T follicular helper cell (primary cell): ENCODE results near the gene TBCC.
A peak's percentile ranks its signal among the peaks of the same experiment; 100 is the strongest.
"Not testable (repeated sequence)": the region's sequence is repeated elsewhere in the genome, so short reads cannot be mapped to it uniquely, and the experiment has no call there.

Experiments used
- DNase-seq: peaks from one replicate; pipeline ENCODE4 v3.0.0-alpha.2; 2020; ENCODE audit warnings: low read depth

The TBCC gene

DNA sequence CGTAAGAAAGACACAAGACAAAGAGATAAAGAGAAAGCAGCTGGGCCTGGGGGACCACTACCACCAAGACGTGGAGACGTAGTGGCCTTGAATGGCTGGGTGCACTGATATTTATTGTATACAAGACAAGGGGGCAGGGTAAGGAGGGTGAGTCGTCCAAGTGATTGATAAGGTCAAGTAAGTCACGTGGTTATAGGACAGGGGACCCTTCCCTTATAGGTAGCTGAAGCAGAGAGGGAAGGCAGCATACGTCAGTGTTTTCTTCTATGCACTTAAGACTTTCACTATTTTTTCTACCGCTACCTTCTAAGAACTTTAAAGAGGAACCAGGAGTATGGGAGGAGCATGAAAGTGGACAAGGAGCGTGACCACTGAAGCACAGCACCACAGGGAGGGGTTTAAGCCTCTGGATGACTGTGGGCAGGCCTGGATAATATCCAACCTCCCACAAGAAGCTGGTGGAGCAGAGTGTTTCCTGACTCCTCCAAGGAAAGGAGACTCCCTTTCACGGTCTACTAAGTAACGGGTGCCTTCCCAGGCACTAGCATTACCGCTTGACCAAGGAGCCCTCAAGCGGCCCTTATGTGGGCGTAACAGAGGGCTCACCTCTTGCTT, 11.9 kb downstream of the TBCC start:
- not testable (repeated sequence) for DNase-seq

DNA sequence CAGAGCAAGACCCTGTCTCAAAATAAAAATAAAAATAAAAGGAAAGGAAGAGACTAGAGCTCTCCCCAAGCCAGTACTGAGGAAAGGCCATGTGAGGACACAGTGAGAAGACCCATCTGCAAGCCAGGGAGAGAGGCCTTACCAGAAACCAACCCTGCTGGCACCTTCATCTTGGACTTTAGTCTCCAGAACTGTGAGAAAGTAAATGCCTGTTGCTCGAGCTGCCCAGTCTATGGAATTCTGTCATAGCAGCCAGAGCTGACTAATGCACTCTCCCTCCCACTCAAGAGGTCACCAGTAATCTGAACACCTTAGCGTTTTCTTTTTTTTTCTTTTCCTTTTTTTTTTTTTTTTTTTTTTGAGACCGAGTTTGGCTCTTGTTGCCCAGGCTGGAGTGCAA, 16.2 kb downstream of the TBCC start:
- DNase-seq = no peak

DNA sequence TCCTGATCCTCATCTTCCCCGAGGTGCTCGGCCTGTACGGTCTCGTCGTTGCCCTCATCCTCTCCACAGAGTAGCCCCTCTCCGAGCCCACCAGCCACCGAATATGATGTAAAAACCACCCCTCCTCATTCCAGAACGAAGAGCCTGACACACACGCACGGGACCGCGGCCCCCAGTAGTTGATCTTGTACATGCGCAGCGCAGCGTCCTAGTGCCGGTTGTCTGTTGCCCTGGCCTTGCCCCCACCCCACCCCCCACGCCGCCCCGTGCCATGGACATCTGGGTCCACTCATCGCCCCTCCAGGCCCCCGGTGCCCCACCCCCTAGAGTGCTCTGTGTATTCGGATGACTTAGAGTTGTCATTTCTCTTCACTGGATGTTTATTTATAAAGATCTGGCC, 18.3 kb downstream of the TBCC start:
- no peak for DNase-seq

DNA sequence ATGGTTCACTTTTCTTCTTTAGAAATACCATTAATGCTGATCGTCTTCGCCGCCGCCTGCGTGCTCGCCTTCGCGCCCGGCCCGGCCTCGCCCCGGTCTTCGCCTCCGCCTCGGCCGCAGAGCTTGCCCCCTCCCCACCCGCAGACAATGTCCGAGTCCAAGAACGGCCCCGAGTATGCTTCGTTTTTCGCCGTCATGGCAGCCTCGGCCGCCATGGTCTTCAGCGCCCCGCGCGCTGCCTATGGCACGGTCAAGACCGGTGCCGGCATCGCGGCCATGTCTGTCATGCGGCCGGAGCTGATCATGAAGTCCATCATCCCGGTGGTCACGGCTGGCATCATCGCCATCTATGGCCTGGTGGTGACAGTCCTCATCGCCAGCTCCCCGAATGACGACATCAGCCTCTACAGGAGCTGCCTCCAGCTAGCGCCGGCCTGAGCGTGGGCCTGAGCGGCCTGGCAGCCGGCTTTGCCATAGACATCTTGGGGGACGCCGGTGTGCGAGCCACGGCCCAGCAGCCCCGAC, 18.8 kb downstream of the TBCC start:
- no peak for DNase-seq

DNA sequence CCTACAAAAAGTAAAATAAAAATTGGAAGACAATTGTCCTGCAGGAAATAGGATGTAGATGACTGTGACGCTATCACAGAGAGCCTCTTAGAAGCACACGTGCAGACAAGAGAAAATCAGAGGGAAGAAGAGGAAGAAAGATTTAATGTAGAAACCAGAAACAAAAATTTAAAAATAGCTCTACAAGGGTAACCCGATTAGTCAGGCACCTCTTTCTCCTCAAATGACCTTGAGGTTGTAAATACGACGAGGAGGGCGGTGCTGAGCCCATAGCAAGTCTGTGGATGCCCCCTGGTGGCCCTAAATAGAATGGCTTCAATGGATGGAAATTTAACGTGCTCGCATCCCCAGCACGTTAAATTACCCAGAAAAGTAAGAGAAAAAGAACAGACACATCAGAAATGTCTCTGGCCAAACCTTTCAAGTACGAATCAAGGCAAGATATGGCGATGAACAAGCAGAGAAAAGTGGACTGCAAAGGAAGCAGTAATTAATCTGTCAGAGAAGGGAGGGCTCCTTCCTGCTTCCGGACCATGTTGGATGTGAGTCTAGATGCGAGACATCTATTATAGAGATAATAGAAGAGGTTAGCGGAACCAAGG, 19.3 kb downstream of the TBCC start:
- peak; percentile 63 for DNase-seq

DNA sequence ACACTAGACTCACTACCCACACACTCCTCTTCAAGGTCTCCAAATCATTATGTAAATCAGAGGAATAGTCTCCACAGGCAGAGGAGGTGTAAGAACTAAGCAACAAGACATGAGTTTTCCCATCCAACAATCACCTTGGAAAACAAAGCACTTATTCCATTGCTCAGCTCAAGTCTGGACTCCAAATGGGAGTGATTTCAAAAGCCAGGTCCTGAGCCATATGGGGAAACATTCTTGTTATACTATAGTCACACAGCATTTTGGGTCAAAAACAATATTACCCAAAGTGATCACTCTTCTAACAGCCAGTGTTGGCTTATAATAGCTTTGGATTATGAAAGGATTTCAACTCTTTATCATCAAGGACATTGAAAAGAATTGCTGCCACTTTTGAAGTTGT, 19.9 kb downstream of the TBCC start:
- no peak for DNase-seq

DNA sequence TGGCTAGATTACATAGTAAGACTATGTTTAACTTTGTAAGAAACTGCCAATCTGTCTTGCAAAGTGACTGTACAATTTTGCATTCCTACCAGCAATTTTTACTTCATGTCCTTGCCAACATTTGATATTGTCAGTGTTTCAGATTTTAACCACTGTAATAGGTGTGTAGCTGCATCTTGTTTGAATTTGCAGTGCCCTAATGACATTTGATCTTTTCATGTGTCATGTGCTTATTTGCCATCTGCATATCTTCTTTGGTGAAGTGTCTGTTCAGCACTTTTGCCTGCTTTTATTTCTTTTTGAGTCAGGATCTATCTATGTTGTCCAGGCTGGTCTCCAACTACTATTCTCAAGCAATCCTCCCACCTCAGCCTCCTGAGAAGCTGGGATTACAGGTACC, 21.1 kb downstream of the TBCC start:
- no peak for DNase-seq

DNA sequence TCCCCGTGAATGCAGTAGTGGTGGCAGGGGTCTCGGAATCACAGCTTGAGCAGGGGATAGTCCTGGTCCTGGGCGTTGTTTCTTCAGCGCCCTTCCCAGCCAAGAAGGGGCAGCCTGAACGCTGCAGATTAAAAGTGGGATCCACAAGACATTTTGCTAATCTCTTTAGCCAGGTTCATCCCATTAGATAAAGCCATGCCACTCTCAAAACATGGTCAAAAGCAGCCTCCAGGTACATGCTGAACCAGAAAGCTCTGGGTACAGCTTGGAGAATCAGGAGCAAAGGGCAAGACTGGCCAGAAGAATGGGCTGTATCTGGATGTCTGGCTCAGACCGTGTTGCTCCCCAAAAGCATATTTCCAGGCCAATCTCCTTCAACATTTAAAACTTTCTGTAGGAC, 23.4 kb downstream of the TBCC start, which contains the start of gene PRPH2:
Gene PRPH2 (minus strand): TSS at position 101 of the 400 bp plus-strand sequence. CDS start 263 bp downstream, outside the sequence.
- no peak for DNase-seq

DNA sequence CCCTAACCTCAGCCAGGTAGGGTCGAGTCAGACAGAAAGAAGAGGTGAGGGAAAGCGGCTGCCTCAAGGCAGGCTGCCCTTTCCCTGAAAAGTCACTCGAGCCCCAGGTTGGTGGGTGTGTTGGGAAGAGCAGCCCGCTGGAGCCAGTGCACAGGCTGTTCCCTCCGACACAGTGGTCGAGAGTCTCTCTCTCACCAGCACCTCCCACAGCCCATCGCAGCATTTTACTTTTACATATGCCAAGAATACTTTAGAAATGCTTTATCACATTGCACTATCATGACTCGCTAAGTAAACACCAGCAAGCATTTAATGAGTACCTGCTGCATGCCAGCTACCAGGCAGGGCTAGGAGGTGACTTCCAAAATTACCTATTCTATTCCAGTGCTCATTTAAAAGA, 25.2 kb downstream of the TBCC start:
- no peak for DNase-seq

DNA sequence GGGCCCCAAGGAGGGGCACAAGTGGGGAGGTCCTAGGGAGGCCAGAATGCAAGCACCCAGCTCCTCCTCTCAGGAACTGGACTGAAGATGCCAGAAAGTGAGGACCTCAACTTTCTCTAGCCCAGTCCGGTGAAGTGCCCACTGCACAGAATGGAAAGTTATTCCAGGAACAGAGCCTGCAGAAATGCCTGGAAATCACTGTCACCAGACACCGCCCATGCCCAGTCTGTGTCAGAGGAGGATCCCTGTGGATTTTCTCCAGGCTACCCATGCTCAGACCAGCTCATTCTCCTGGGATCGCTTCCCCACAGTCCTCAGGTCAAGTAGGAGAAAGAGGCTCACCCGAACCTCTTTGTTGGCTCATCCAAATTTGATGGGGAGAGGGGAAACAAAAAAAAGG, 30.0 kb downstream of the TBCC start:
- no peak for DNase-seq

DNA sequence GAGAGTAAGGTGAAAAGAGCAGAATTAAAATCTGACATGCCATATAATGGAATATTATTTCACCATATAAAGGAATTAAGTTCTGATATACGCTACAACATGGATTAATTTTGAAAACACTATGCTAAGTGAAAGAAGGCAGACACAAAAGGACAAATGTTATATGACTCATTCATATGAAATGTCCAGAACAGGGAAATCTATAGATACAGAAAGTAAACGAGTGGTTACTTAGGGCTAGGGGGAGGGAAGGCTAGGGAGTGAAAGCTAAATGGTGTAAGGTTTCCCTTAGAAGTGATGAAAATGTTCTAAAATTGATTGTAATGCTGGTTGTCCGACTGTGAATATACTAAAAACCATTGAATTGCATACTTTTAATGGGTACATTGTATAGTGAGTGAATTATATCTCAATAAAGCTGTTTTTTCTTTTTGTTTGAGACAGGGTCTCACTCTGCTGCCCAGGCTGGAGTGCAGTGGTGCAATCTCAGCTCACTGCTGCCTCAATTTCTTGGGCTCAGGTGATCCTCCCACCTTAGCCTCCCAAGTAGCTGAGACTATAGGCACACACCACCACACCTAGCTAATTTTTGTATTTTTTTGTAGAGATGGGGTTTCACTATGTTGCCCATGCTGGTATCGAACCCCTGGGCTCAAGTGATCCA, 31.7 kb downstream of the TBCC start:
- no peak for DNase-seq

DNA sequence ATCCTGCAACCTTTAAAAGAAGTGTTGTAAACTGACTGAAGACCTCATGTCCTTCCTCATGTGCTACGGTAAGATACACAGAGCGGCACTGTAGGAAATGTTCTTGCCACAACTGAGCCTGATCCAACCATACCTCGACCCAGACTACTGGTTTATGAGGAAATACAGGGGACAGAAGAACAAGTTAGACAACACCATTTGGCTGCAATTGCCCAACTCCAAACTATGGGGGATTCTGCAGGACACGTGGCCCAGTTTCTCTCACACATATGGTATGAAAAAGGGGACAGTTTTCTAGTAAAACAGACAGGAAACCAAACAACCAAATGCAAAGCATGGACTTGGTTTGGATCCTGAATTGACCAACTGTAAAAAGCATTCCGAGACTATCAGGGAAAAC, 34.0 kb downstream of the TBCC start:
- DNase-seq = no peak

DNA sequence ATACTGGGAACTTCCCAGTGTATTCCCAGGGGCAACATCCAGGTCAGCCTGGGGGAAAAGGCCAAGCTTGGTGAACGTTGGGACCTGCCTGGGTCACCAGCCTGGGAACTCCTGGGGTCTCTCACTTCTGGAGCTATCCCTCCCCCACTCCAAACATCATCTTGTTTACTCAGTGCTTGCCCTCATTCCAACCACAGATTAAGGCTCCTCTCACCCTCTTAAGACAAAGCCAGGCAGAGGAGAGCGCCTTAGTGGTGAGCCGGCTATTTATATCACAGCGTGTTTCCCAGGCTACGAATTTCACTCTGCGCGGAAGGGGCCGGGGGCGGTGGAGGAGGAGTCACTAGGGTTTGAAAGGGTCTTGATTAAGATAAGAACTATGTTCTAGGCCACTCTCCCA, 35.6 kb downstream of the TBCC start:
- DNase-seq = no peak

DNA sequence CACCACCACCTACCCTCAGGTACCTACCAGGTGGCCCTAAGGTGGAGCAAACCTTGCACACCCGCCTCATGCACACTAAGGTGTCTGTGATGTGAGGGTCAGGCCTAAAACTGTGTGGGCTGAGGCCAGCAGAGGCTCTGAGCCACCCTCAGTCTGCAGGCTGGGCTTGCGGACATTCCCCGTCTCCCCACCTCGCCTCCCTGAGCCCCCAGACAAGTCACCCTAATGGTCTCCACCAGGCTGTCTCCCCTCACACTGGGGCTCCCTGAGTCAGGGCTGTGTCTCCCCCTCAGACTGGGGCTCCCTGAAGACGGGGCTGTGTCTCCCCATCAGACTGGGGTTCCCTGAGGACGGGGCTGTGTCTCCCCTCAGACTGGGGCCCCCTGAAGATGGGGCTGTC, 36.0 kb downstream of the TBCC start:
- DNase-seq = no peak

DNA sequence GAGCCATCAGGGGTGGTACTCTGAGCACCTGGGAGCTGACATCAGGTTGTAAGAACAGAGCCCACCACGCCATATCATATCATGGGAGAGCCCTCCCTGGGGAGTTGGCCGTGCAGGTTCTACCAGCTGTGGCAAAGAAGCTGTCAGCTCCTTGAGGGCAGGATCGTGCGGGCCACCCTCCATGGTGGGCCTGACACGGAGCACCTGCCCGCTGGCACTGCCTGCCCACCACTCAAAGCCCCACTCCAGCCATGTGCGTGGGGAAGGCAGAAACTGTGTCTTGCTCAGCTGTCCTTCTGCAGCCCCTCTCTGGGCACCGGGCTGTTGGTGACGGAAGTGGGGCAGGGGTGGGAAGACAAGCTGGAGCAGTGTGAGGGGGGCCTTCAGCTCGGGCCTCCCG, 37.8 kb downstream of the TBCC start:
- DNase-seq = no peak

DNA sequence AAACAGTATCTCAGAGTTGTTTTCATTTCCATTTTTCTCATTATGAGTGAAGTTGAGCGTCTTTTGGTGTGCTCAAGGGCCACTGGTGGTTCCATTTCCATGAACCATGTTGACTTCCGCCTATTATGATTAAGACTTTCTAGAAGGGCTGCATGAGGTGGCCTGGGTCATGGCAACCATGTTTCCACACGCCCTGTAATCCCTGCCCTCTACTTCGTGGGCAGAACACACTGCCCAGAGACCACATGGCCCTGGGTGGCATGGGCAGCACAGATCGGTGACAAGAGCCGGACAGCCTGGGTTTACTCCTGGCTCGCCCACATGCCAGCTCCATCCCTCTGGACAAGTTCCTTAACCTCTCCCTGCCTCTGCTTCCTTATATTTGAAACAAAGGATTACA, 38.3 kb downstream of the TBCC start:
- no peak for DNase-seq

DNA sequence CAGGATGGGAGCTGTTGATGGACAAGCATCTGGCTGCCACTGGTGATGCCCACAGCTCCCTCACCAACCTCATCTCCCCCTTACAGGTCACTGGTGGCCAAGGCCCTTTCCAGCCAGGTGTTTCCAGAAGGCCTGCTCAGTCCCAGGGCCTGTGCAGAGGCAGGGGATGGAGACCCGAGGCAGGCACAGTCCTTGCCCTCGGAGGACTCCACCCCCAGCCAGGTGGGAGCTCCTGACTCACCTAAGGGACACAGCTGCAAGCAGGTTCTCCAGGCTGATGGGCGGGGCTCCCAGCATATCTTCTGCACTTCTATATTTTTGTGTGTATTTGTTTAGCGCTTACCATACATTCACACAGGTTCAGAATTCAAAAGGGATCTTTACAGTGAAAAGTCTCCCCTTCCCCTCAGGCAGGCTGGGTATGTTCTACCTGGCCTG, 40.9 kb downstream of the TBCC start:
- no peak for DNase-seq

DNA sequence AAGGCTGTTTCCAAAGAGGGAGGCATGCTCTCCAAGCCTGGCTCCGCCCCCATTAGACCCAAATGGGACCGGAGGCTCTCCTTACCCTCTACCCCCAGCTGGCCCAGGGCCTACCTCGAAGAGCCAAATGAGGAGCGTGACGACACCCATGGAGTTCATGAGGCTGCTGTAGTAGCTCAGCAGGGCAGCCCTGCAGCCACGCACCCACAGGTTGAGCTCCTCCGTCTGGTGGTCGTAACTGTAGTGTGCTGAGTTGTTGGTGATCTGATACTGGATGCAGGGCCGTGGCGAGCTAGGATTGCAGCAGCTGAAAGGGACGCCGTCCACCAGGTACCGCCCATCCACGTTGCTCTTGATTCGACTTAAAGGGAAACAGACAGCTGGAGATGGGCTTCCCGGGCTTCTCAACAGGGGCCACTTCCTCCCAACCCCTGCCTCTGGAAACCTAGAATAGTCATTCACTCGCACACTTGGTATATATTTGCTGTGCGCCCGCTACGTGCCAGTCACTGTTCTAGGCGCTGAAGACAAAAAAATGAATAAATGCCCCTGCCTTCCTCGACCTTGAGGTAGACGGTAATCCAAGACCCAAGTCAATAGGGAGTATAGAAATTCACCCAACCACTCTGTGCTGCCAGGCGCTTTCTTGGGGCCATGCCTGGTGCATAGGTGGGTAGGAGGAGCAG, 41.5 kb downstream of the TBCC start:
- no peak for DNase-seq

DNA sequence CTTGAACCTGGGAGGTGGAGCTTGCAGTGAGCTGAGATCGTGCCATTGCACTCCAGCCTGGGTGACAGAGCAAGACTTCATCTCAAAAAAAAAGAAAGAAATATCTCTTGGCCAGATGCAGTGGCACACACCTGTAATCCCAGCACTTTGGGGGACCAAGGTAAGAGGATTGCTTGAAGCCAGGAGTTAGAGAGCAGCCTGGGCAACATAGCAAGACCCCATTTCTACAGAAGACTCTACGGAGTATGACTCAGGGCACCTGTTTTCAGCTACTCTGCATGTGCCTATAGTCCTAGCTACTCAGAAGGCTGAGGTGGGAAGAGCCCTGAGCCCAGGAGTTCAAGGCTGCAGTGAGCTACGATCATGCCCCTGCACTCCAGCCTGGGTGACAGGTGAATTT, 43.1 kb downstream of the TBCC start:
- not testable (repeated sequence) for DNase-seq

DNA sequence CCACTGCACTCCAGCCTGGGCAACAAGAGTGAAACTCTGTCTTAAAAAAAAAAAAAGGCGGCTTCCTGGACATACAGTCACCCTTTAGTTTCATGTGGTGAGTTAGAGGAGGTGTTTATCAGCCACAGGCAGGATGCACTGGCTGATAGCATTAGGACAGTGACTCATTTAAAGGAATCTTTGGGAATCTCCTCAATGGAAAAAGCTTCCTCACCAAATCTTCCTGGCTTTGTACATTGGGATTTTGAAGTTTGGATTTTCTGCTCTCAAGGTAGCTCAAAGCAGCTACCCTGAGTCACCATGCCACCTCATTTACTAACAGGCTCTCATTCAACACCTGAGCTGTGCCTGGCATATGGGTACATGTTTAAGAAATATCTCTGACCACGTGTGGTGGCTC, 43.7 kb downstream of the TBCC start:
- no peak for DNase-seq

DNA sequence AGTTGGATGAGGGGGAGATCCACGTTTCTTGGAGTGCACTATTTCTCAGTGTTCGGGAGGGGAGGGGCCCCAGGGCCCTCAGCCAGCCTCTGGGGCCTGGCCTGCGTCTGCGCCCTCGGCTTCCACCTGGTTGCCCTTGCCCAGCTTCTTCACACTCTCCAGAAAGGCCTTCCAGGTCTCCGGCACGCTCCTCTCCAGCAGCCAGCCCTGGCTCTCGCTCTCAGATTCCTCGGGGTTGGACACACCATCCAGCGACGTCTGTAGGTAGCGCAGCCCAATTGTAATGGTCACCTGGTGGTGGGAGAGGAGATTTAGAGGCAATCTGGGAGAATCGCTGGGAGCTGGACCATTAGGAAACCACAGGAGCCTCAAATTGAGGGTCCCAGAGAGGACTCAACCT, 47.7 kb downstream of the TBCC start:
- DNase-seq = no peak

DNA sequence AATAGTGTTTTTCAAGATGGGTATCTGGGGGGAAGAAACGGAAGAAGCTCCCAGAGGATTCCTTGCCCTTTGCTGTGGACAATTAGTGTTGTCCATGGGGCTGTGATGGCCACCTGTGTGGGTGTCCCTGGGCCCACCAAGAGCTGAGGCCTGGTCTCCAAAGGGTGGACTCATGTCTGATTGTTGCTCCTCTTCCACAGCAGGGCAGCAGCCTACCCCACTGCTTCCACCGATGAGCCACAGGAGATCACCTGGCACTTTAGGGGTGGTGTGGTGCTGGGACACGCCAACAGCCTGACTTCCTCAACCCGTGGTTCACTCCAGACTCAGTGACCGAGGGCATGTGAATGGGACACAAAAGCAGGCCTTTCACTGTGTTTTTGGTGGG, 48.6 kb downstream of the TBCC start:
- no peak for DNase-seq
